GM12878 (cell line): Measurements from ENCODE around the gene CHST15. TPM values are rescaled to one million over a fixed set of nuclear protein-coding genes. Genes with fewer than 3 reads are reported as not detected.
A peak's percentile ranks its signal among the peaks of the same experiment; 100 is the strongest.

Experiments used
- CEBPB ChIP-seq, 2 experiments: fragments of 150-350 bp in 1 of 2; IDR thresholded peaks; 2 replicates each; pipeline ENCODE4 v1.6.1; 2012 to 2014; ENCODE audit warnings: low read depth in 2 of 2, low read length in 2 of 2, borderline replicate concordance in 1 of 2, inconsistent platforms in 1 of 2
- DPF2 ChIP-seq: fragments of 450-650 bp; IDR thresholded peaks from 2 replicates; pipeline ENCODE4 v1.6.1; 2017; ENCODE audit warnings: mild to moderate bottlenecking
- FOXK2 ChIP-seq: fragments of 450-650 bp; IDR thresholded peaks from 2 replicates; pipeline ENCODE4 v1.6.1; 2017; ENCODE audit warnings: mild to moderate bottlenecking, moderate library complexity
- GABPA ChIP-seq: IDR thresholded peaks from 2 replicates; pipeline ENCODE4 v1.6.1; 2014; ENCODE audit warnings: antibody characterized with exemption, low read depth, mild to moderate bottlenecking, inconsistent platforms
- GATAD2B ChIP-seq: fragments of 450-650 bp; conservative IDR thresholded peaks from 2 replicates; pipeline ENCODE4 v1.6.1; 2017; ENCODE audit warnings: low read depth, mild to moderate bottlenecking, moderate library complexity
- HDAC2 ChIP-seq: fragments of 200-600 bp; sonication (generic); IDR thresholded peaks from 2 replicates; pipeline ENCODE4 v1.6.1; 2017
- IKZF1 ChIP-seq: fragments of 450-650 bp; conservative IDR thresholded peaks from 2 replicates; pipeline ENCODE4 v1.6.1; 2017; ENCODE audit warnings: antibody characterized with exemption, mild to moderate bottlenecking
- IRF3 ChIP-seq: fragments of 450-650 bp; IDR thresholded peaks from 2 replicates; pipeline ENCODE4 v1.6.1; 2014; ENCODE audit warnings: mild to moderate bottlenecking
- KDM1A ChIP-seq: fragments of 200-600 bp; sonication (generic); IDR thresholded peaks from 2 replicates; pipeline ENCODE4 v1.6.1; 2016; ENCODE audit warnings: borderline replicate concordance
- KLF5 ChIP-seq: fragments of 450-650 bp; IDR thresholded peaks from 2 replicates; pipeline ENCODE4 v1.6.1; 2014; ENCODE audit warnings: mild to moderate bottlenecking; ENCODE audit not compliant: partially characterized antibody
- MXI1 ChIP-seq: fragments of 150-350 bp; IDR thresholded peaks from 2 replicates; pipeline ENCODE4 v1.6.1; 2011; ENCODE audit warnings: low read depth, mild to moderate bottlenecking, inconsistent platforms, low read length, improper control_type of control experiment
- NR2F1 ChIP-seq: fragments of 450-650 bp; conservative IDR thresholded peaks from 2 replicates; pipeline ENCODE4 v1.6.1; 2017; ENCODE audit warnings: mild to moderate bottlenecking
- PAX8 ChIP-seq: fragments of 450-650 bp; IDR thresholded peaks from 2 replicates; pipeline ENCODE4 v1.6.1; 2017; ENCODE audit warnings: mild to moderate bottlenecking, moderate library complexity
- POLR2A ChIP-seq: IDR thresholded peaks from 2 replicates; pipeline ENCODE4 v1.6.1; 2011; ENCODE audit warnings: low read depth, mild to moderate bottlenecking, low read length
- SMAD5 ChIP-seq: IDR thresholded peaks from 2 replicates; pipeline ENCODE4 v1.6.1; 2016; ENCODE audit warnings: antibody characterized with exemption, low read depth
- SPI1 ChIP-seq: IDR thresholded peaks from 2 replicates; pipeline ENCODE4 v1.6.1; 2011; ENCODE audit warnings: low read depth, mild to moderate bottlenecking, low read length, moderate library complexity, borderline replicate concordance; ENCODE audit not compliant: insufficient read depth
- ZBED1 ChIP-seq: IDR thresholded peaks from 2 replicates; pipeline ENCODE4 v1.6.1; 2016; ENCODE audit warnings: borderline replicate concordance
- ZNF217 ChIP-seq: fragments of 450-650 bp; IDR thresholded peaks from 2 replicates; pipeline ENCODE4 v1.6.1; 2017; ENCODE audit warnings: antibody characterized with exemption, mild to moderate bottlenecking
- polyA plus RNA-seq, 11 experiments: library from polyadenylated mRNA; depleted of rRNA in 4 of 11; unstranded in 6 of 11; stranded (reverse) in 5 of 11; fragments of >200 nt; fragmentation: Nextera tagmentation in 4 of 11; fragmentation: Illumina TruSeq in 1 of 11; extraction: Ambion mirVana in 4 of 11; extraction: Trizol in 1 of 11; gene quantifications; 1 replicate in 1 of 11; 2 replicates in 10 of 11; pipeline versions ENCODE4 v1.2.1 to v1.2.3, GENCODE V29; 2011 to 2016; ENCODE audit warnings: inconsistent platforms in 2 of 11, missing spikeins in 2 of 11, low read depth in 1 of 11
- total RNA-seq, 4 experiments: library from RNA; depleted of rRNA in 3 of 4; stranded (reverse); fragments of >200 nt in 3 of 4; fragmentation: Illumina TruSeq in 1 of 4; extraction: Trizol in 1 of 4; gene quantifications; 2 replicates each; pipeline versions ENCODE4 v1.2.1 to v1.2.3, GENCODE V29; 2013 to 2021
- TF ChIP-seq, protein P1 (sequence below): fragments of 450-650 bp; IDR thresholded peaks from 2 replicates; pipeline ENCODE4 v1.6.1; 2018; ENCODE audit warnings: borderline replicate concordance, mild to moderate bottlenecking; ENCODE audit not compliant: partially characterized antibody
- TF ChIP-seq, protein P2 (sequence below): fragments of 450-650 bp; IDR thresholded peaks from 2 replicates; pipeline ENCODE4 v1.6.1; 2017; ENCODE audit warnings: borderline replicate concordance
- TF ChIP-seq, protein P3 (sequence below): fragments of 450-650 bp; IDR thresholded peaks from 2 replicates; pipeline ENCODE4 v1.6.1; 2017; ENCODE audit warnings: mild to moderate bottlenecking, moderate library complexity

CHST15 gene
- total and polyA plus RNA-seq, 10 of the 15 experiments (the other 5 are each of a cell fraction or from before 2014, with no cell fraction given) = 0.02 to 0.53 (median 0.05) TPM; not detected in 1

DNA sequence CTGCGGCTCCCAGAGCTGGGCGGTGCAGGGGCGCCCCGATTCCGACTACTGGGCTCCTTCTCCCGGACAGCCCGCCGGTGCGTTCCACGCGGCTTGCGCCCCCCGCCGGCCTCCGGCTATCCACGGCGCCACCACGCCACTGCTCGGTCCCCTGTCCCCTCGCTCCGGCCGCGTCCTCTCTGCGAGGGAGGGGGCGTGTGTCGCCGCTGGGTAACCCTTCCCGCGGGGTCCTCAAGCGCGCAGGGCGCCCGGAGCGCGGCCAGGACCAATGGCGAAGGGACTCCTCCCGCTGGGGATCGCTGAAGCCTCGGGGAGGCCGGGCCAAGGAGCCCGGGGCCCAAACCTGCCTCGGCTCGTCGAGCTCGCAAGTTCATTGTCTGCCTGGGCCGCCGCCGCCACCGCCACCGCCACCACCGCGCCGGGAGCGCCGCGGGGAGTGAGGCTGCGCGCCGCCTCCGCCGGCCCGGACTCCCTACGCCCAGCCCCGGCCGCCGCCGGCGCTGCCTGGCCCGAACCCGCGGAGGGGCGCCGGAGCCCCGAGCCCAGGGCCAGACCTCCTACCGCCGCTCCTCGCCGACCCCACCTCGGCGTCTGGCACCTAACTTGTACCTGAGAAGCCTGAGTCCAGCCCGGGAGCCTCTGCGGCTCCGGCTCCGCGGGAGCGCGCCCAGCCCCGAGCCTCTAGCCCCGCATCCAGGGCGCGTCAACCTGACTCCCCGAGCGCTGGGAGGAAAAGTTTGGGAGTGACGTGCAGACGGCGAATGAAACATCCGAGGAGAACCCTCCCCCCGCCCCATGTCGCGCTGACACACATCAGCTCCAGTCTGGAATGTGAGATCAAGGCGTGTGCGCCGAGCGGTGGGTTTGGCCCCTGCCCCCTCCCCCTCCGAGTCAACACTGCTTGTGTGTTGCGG is at the start of gene CHST15 (continued):
- TF ChIP-seq, protein P1, sequence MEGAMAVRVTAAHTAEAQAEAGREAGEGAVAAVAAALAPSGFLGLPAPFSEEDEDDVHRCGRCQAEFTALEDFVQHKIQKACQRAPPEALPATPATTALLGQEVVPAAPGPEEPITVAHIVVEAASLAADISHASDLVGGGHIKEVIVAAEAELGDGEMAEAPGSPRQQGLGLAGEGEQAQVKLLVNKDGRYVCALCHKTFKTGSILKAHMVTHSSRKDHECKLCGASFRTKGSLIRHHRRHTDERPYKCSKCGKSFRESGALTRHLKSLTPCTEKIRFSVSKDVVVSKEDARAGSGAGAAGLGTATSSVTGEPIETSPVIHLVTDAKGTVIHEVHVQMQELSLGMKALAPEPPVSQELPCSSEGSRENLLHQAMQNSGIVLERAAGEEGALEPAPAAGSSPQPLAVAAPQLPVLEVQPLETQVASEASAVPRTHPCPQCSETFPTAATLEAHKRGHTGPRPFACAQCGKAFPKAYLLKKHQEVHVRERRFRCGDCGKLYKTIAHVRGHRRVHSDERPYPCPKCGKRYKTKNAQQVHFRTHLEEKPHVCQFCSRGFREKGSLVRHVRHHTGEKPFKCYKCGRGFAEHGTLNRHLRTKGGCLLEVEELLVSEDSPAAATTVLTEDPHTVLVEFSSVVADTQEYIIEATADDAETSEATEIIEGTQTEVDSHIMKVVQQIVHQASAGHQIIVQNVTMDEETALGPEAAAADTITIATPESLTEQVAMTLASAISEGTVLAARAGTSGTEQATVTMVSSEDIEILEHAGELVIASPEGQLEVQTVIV = no peak
- TF ChIP-seq MXI1 (no peak), GATAD2B (0 out of 2 replicates have a peak, but pooled peaks have one; percentile 72), HDAC2 (no peak), KDM1A (no peak), PAX8 (no peak), SMAD5 (no peak), NR2F1 (no peak), GABPA (no peak), IKZF1 (peak; percentile 39; the same call in 1 of the 2 replicates), ZNF217 (no peak), SPI1 (no peak), CEBPB (IDR thresholded peaks at IDR 0.05; ENCODE audit: borderline replicate concordance in 1 of 2, low read depth in 2 of 2, low read length in 2 of 2) (no peak), FOXK2 (no peak), POLR2A (no peak), ZBED1 (no peak), DPF2 (peak; percentile 59; the same call in 1 of the 2 replicates), IRF3 (no peak), KLF5 (no peak)
- TF ChIP-seq, protein P2, sequence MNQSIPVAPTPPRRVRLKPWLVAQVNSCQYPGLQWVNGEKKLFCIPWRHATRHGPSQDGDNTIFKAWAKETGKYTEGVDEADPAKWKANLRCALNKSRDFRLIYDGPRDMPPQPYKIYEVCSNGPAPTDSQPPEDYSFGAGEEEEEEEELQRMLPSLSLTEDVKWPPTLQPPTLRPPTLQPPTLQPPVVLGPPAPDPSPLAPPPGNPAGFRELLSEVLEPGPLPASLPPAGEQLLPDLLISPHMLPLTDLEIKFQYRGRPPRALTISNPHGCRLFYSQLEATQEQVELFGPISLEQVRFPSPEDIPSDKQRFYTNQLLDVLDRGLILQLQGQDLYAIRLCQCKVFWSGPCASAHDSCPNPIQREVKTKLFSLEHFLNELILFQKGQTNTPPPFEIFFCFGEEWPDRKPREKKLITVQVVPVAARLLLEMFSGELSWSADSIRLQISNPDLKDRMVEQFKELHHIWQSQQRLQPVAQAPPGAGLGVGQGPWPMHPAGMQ = no peak
- TF ChIP-seq, protein P3, sequence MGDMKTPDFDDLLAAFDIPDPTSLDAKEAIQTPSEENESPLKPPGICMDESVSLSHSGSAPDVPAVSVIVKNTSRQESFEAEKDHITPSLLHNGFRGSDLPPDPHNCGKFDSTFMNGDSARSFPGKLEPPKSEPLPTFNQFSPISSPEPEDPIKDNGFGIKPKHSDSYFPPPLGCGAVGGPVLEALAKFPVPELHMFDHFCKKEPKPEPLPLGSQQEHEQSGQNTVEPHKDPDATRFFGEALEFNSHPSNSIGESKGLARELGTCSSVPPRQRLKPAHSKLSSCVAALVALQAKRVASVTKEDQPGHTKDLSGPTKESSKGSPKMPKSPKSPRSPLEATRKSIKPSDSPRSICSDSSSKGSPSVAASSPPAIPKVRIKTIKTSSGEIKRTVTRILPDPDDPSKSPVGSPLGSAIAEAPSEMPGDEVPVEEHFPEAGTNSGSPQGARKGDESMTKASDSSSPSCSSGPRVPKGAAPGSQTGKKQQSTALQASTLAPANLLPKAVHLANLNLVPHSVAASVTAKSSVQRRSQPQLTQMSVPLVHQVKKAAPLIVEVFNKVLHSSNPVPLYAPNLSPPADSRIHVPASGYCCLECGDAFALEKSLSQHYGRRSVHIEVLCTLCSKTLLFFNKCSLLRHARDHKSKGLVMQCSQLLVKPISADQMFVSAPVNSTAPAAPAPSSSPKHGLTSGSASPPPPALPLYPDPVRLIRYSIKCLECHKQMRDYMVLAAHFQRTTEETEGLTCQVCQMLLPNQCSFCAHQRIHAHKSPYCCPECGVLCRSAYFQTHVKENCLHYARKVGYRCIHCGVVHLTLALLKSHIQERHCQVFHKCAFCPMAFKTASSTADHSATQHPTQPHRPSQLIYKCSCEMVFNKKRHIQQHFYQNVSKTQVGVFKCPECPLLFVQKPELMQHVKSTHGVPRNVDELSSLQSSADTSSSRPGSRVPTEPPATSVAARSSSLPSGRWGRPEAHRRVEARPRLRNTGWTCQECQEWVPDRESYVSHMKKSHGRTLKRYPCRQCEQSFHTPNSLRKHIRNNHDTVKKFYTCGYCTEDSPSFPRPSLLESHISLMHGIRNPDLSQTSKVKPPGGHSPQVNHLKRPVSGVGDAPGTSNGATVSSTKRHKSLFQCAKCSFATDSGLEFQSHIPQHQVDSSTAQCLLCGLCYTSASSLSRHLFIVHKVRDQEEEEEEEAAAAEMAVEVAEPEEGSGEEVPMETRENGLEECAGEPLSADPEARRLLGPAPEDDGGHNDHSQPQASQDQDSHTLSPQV = no peak
